Stimulated activated CD8-positive, alpha-beta memory T cell treated with anti-CD3 and anti-CD28 coated beads, Interleukin-4, amount 100 ng/mL, for 4 hours (primary cell): Measurements from ENCODE around the gene DACT3.
"Not testable (repeated sequence)": the region's sequence is repeated elsewhere in the genome, so short reads cannot be mapped to it uniquely, and the experiment has no call there.

Source experiments
- DNase-seq, 2 donors: peaks; one replicate each; pipeline ENCODE4 v3.0.0-alpha.2; 2020; ENCODE audit warnings: low read depth in 2 of 2, low spot score in 1 of 2

Gene DACT3

DNA sequence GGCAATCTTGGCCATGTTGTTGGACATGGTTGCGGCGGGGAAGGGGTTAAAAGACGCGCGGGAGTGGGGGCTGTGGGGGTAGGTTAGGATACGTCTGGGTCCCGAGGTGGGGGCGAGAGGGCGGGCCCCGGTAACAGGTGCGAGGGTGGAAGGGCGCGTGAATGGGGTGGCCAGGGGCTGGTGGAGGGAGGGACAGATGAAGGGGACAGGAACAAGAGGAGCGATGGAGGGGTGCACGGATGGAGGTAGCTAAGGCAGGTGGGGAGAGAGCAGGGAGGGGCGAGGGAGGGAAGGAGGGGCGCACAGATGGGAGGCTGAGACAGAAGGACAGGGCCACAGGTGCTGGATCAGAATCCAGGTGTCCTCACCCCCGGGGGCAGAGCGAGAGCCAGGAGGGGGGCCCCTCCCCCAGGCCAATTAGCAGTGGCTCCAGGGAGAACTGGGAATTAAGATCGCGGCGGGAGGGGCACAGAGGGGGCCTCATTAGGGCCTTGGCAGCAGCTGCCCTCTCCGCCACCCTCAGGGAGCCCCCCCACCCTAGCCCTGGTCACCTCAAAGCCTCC lies 26.2 kb downstream of the DACT3 start:
- no peak for DNase-seq

DNA sequence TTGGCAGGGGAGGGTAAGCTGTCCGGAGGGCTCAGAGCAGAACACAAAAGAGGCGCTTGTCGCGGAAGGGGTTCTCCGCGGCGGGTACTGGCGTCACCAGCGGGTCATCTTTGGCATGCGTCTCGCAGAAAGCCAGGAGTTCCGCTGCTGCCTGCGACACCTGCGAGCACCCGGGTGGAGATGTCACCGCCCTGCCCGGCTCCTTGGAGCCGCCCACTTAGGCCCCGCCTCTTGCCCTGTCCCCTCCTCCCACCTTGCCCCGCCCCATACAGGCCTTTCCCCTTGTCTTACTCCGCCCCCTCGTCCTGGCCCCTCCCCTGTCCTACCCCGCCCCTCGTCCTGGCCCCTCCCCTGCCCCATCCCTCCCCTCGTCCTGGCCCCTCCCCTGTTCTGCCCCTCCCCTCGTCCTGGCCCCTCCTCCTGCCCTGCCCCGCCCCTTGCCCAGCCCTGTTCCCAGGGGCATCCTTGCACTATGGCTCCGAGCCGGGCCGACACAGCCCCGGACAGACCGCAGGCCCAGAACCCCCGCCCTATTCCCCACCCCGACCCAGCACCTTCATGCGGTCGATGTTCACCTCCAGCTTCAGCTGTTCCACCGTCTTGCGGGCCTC lies 26.8 kb downstream of the DACT3 start:
- peak; percentile 77 to 86 for DNase-seq

DNA sequence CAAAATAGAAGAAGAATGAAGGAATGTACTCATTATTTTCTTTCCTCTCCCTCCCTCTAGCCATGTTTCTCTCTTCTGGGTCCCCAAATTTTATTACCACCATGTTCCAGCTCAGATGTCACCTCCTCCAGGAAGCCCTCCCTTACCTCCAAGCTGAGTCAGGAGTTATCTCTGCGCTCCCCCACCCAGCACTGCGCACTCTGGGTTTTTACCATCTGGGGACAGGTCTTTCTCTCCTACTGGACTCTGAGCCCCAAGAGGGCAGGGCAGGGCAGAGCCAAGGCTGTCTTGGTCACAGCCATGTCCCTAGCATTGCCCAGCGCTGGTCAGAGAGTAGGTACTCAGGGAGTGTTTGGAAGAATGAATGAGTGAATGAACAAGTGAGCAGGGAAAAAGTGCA lies 27.9 kb downstream of the DACT3 start:
- DNase-seq: no peak

DNA sequence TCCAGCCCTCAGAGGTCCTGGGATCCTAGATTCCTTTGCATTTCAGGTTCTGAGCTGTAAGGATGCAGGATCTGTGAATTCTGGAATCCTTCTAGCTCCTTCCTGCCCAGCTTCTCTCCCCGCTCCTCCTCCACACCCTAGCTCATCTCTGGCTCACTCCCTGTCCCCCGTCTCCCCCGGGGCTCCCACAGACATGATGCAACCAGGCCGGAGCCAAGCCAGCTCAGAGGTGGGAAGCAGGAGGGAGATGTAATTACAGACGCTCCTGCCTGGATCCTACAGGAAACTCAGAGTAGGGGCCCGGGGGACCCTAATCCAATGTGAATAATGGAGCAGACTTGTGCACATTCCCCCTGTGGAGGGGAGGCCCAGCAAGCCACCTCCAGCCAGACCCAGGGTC lies 29.5 kb downstream of the DACT3 start:
- DNase-seq: no peak

DNA sequence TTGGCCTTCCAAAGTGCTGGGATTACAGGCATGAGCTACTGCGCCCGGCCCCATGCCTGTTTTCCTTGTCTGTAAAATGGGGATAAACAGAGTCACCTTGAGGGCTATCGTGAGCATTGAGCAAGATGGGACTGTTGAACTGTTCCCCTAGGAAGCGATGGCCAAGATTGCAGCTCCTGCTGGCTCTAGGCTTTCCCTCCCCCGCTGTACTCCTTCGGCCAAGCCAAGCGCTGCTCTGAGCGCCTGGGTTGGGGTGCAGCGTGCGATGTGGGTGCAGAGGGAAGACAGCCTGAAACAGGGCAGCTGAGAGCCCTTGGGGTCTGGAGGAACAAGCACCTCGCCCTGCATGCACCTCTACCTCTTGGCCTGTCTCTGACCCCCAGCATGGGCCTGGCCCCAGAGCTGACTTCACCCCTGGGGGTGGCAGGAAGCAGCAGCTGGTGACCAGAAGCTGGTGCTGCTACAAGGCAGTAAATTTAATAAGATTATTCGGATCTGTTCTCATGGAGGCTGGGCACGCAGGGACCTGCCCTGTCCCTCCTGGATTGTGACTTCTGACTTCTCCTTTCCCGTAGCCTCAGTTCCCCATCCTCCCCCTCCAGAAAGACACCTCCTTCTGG lies 30.3 kb downstream of the DACT3 start:
- DNase-seq: no peak

DNA sequence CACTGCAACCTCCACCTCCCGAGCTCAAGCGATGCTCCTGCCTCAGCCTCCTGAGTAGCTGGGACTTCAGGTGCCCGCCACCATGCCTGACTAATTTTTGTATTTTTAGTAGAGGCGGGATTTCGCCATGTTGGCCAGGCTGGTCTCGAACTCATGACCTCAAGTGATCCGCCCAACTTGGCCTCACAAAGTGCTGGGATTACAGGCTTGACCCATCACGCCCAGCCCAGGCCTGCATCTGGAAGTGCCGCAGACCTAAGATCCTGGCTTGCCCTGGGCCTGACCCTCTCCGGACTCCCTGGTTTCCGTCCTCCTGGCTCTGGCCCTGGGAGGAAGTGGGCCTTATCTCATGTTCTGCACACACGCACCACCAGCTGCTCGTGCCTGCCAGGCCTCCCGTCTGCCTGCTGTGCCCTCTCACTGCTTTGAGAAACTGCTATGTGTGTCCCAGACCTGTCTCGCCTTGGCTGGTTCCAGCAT lies 31.4 kb downstream of the DACT3 start:
- no peak for DNase-seq

DNA sequence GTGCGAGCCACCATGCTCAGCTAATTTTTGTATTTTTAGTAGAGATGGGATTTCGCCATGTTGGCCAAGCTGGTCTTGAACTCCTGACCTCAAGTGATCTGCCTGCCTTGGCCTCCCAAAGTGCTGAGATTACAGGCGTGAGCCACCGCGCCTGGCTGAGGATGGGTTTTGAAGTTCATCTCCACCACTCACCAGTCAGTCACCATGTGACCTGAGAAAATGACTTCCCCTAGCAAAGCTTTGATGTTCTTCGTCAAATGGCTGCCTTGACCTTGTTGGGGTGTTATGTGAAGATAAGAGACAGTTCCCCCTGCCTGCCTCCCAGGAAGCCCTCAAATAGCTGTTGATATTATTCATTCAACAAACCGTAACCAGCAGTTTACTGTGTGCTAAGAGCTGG lies 32.0 kb downstream of the DACT3 start:
- not testable (repeated sequence) for DNase-seq

DNA sequence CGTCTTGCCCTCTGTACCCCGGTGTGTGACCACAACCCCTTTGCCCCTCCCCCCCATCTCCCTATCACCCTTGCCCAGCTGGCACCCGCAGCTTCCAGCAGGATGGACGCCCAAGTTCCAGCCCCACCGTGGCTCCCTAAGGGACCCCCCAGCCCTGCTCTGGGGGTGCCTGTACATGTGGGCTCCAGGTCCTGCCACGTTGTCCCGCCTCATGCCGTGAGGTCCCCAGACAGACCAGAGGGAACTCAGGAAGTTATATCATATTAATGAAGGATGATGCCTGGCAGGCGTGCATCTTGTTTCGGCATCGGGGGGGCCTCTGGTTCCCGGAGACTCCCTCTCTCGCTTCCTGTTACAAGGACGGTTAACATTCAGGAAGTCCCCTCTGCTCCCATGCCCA lies 34.5 kb downstream of the DACT3 start:
- DNase-seq: no peak

DNA sequence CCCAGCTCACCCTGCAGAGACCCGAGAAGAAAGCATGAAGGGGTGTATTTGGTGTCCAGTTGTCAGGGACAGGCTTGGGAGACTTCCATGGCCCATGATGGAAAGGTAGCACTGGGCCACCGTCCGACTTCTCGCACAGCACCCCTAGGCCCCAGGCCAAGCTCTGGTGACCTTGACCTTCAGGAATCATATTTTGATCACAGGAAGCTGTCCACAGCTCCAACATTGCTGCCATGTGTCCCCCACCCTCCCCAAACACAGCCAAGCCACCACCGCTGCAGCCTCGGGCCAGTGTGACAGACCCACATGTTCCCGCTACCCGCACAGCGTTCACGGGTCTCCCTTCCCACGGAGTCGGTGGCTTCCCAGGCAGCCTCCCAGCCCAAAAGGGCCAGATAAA lies 35.3 kb downstream of the DACT3 start:
- no peak for DNase-seq

DNA sequence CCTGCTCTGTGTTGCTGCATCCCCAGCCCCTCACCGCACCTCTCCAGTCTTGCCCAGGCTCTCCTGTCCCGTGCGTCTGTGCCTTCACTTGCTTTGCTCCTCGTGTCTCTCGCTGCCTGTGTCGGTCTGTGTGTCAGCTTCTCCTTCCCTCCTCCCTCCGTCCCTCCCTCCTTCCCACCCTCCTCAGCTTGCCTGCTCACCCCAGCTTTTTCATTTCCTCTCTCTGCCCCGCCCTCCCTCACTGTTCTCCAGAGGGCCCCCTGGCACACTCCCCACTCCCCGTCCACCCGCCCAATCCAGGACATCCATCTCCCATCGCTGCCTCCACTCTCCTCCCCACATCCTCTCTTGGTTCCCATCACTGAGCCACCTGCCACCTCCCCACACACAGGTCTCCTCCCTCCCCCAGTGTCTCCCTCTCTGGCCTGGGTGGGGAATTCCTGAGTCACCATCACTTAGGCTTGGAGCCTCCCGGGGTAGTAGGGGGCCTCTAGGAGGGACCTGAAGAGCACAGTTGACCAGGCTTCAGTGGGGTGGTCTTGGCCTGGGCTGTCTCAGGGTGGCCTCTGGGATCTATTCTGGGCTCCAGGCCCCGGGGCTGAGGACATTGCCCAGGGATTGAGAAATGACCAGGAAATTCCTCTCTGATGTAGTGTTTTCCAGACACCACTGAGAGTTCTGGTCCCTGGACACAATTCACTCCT lies 35.9 kb downstream of the DACT3 start, which contains the start of gene PTGIR:
Gene PTGIR (minus strand): TSS at position 132 of the 704 bp plus-strand sequence. CDS start 864 bp downstream, outside the sequence.
- DNase-seq: no peak

DNA sequence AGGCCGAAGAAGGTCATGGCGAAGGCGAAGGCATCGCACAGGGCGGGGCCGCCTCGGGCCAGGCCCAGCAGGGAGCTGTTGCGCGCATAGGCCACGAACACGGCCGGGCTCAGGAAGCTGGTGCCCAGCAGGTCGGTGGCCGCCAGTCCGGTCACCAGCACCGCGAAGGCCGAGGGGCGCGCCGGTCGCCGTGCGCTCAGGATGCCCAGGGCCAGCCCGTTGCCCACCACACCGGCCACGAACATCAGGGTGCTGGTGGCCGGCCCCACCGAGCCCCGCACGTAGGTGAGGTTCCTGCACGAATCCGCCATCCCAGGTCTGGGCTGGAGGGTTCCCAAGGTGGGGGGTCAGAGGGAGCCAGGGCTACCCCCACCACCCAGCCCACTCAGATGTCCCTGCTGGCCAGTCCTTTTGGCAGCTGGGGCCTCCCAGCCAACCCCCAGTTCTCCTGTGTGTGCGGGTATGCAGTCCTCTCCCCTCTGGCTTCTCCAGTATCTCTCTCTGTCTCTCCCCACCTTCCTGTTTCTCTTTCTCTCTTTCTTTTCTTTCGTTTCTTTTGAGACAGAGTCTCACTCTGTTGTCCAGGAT lies 37.0 kb downstream of the DACT3 start:
- no peak for DNase-seq

DNA sequence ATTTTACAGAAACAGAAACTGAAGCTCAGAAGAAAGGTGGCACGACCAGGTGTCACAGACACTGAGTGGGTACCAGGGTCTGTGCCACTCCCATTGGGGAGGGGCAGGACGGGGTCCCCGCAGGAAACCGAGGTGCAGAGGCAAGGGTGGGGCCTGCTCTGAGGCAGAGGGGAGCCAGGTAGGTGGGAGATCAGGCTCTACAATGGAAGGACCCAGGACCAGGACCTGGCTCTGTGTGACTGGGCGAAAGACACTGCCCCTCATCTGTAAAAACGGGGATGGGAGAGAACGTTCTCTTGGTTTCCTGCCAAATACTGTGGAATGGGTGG lies 38.9 kb downstream of the DACT3 start:
- no peak for DNase-seq

DNA sequence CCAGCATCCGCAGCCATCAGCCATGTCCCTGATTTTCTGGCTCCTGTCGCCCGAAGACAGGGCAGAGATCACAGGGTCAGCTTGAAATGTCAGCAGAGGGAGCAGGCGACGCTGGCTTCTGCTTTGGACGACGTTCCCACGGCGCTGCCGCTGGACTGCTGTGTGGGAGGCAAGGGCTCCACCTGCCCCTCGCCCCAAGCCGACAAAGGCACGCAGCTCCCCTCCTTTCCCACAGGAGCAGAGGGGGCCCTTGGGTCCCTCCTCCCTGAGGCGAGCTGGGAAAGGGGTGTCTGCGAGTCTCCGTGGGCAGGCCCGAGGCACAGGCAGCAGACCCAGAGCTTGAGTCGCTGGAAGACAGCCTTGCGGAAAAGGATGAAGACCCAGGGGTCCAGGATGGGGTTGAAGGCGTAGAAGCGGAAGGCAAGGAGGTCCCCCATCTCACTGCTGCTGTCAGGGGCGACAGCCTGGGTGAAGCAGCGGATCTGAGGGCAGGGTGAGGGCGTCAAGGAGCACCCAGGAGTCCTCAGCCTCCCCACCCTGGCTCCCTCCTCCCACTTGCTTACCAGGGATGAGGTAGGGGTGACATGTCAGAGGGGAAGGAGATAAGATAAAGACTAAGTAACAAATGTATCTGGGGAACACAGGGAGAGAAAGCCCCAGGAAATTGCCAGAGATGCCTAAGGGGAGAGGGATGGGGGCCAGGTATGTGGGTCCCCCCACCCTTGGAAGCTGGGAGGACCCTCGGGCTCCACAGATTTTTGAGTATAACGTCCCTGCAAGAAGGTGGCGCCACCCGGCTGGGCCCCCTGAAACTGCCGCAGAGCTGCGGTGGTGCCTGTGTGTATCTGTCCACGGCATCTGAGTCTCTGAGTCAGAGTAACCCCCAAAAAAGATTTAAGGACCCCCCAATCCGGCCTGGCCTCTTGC lies 39.5 kb downstream of the DACT3 start:
- DNase-seq: no peak

DNA sequence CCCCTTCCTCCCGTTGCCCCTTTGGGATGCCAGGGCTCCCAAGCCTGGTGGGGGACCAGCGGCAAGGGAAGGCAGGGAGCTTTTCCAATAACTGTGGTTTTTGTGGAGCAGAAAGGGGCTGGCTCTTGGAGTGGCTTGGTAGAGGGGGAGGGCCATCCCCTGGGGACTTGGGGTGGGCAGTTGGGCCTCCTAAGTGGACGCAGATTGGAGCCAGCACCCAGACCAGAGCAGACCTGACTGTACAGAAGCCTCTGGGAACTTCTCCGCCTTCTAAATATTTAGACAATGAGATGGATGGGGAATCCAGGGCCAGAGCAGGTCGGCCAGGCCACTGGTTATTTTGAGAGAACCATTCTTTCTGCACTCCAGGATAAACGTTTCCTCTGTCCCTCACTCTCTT lies 40.3 kb downstream of the DACT3 start:
- DNase-seq: no peak

DNA sequence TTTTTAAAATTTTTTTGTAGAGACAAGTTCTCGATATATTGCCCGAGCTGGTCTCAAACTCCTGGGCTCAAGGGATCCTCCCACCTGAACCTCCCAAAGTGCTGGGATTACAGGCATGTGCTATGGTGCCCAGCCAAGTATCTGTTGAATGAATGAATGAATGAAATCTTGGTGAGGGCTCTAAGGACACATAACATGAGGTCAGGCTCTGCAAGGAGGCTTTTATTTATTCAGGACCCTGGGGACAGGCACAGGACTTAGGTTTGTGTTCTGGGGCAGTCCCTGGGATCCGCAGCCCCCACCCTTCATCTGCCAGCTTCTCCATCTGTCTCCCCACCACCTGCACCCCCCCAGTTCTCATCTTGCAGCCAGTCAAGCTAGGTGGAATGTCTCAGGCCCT lies 40.7 kb downstream of the DACT3 start:
- DNase-seq: no peak

DNA sequence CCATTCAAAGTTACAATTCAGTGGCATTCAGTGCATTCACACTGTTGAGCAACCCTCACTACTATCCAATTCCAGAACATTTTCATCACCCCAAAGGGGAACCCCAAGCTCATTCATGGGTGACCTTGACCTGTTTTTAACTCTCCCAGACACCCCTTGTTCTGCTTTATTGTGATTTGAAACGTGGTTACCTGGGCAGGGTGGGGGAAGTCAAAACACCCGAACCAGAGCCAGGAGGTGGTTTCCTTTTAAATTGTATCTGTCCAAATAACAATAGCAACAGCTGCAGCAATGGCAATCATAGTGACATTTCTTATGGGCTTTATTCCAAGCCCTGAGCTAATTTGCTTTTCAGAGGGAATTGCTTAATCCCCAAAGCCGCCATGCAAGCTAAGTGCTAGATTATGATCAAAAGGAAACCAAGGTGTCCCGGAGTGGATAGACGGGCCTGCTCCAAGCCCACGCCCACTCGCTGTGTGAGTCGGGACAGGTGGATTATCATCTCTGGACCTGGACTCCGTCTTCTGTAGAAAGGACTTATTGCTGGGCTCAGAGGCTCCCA lies 42.2 kb downstream of the DACT3 start:
- DNase-seq: no peak

DNA sequence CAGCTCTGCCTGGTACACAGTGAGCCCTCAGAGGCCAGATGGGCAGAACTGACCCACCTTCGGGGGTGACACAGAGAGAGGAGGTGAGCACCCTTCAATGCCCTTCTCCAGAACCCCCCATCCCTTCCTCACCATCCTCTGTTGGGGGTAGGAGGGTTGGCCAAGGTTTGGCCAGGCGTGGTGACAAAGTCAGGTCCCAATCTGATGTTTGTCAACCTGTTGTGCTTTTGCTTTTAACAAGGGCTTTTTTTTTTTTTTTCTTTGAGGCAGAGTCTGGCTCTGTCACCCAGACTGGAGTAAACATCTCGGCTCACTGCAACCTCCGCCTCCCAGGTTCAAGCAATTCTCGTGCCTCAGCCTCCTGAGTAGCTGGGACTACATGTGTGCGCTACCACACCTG lies 43.4 kb downstream of the DACT3 start:
- no peak for DNase-seq

DNA sequence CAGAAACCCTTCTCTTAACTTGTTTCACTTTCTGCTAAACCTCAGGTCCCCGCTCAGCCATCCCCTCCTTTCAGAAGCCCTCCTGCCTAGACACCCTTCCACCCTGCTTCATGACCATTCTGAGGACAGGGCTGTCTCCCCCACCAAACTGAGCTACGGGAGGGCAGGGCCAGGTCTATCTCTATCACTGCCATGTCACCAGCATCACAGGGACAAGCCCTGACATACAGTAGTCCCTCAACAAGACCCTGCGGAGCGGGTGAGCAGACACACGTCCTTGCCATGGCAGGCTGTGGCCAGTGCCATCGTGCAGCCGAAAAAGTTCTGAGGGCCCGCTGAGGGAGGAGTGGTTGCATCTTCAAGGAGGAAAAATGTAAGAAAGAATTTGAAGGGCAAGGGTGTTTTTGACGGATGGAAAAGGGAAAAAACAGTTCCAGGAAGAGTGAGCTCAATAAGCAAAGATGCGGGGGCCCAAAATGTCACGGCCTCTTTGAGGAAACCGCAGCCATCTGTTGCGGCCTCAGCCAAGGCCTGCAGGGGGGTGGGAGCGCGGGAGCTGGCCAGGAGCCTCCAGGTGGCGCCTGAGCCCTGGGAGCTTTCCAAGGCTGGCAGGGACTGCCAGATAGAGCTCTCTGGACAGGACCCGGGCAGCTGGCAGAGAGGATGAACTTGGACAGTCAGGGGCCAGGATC lies 44.2 kb downstream of the DACT3 start:
- DNase-seq: no peak

DNA sequence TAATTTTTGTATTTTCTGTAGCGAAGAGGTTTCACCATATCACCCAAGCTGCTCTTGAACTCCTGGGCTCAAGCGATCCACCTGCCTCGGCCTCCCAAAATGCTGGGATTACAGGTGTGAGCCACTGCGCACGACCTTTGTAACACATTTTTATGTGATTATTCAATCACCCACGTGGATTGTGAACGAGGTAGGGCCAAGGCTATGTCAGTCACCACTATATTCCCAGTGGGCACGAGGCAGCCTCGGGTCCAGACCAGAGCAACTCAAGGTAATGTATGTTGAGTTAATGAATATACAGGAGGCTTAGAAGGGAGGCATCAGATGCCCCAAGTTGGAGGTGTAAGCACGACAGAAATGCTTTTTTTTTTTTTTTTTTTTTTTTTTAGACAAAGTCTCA lies 45.0 kb downstream of the DACT3 start:
- DNase-seq: no peak
